Neural progenitor cell (in vitro differentiated cells): Measurements from ENCODE around the gene CDH23. TPM values are rescaled to one million over a fixed set of nuclear protein-coding genes. Genes with fewer than 3 reads are reported as not detected.

ENCODE experiments used
- DNase-seq: peaks from one replicate; pipeline ENCODE4 v3.0.0-alpha.2; 2016; ENCODE audit warnings: low spot score
- H2AFZ ChIP-seq: fragments of 200-600 bp; sonication (generic); replicated peaks from 2 replicates; pipeline ENCODE4 v1.6.1; 2016; ENCODE audit warnings: antibody characterized with exemption
- H3F3A ChIP-seq: fragments of 200-600 bp; sonication (generic); 2 replicates; pipeline ENCODE4 v1.6.1; 2016; ENCODE audit warnings: antibody characterized with exemption, low read depth
- H3K27ac ChIP-seq: fragments of 200-600 bp; sonication (generic); 2 replicates; pipeline ENCODE4 v1.5.1; 2016; ENCODE audit warnings: mild to moderate bottlenecking
- H3K27me3 ChIP-seq: fragments of 200-600 bp; sonication (generic); 2 replicates; pipeline ENCODE4 v1.6.1; 2016; ENCODE audit warnings: mild to moderate bottlenecking, moderate library complexity
- H3K36me3 ChIP-seq: fragments of 200-600 bp; sonication (generic); 2 replicates; pipeline ENCODE4 v1.5.1; 2016
- H3K4me1 ChIP-seq: fragments of 200-600 bp; sonication (generic); 2 replicates; pipeline ENCODE4 v1.6.1; 2016; ENCODE audit warnings: mixed run types
- H3K4me2 ChIP-seq: fragments of 200-600 bp; sonication (generic); 2 replicates; pipeline ENCODE4 v1.6.1; 2016
- H3K4me3 ChIP-seq: fragments of 200-600 bp; sonication (generic); 2 replicates; pipeline ENCODE4 v1.5.1; 2016
- H3K79me2 ChIP-seq: fragments of 200-600 bp; sonication (generic); 2 replicates; pipeline ENCODE4 v1.6.1; 2016; ENCODE audit warnings: low read depth
- H3K9ac ChIP-seq: fragments of 200-600 bp; sonication (generic); 2 replicates; pipeline ENCODE4 v1.6.1; 2016
- H3K9me3 ChIP-seq: fragments of 200-600 bp; sonication (generic); 2 replicates; pipeline ENCODE4 v1.5.1; 2016; ENCODE audit warnings: low read depth
- H4K20me1 ChIP-seq: fragments of 200-600 bp; sonication (generic); 2 replicates; pipeline ENCODE4 v1.6.1; 2016; ENCODE audit warnings: low read depth
- H3K27ac Mint-ChIP-seq: 3 replicates; pipeline ENCODE4 v1.8.0; 2021; ENCODE audit warnings: mixed read lengths
- H3K27me3 Mint-ChIP-seq: 2 replicates; pipeline ENCODE4 v1.8.0; 2022; ENCODE audit warnings: low read depth, mild to moderate bottlenecking, inconsistent platforms, moderate library complexity, mixed read lengths; ENCODE audit not compliant: insufficient read depth
- H3K36me3 Mint-ChIP-seq: 3 replicates; pipeline ENCODE4 v1.8.0; 2021; ENCODE audit warnings: mixed read lengths
- H3K4me1 Mint-ChIP-seq: 3 replicates; pipeline ENCODE4 v1.8.0; 2021; ENCODE audit warnings: mixed read lengths
- H3K4me3 Mint-ChIP-seq: 3 replicates; pipeline ENCODE4 v1.8.0; 2021; ENCODE audit warnings: mild to moderate bottlenecking, moderate library complexity, mixed read lengths
- H3K9me3 Mint-ChIP-seq: 3 replicates; pipeline ENCODE4 v1.8.0; 2020; ENCODE audit warnings: mixed read lengths
- EZH2 ChIP-seq: fragments of 200-600 bp; sonication (generic); IDR thresholded peaks from 2 replicates; pipeline ENCODE4 v1.6.1; 2017; ENCODE audit warnings: antibody characterized with exemption, mild to moderate bottlenecking, moderate library complexity
- EZH2phosphoT487 ChIP-seq: fragments of 200-600 bp; sonication (generic); IDR thresholded peaks from 2 replicates; pipeline ENCODE4 v1.6.1; 2017; ENCODE audit warnings: antibody characterized with exemption
- total RNA-seq: library from RNA; depleted of rRNA; stranded (reverse); fragments of >200 nt; gene quantifications from 2 replicates; pipeline ENCODE4 v1.2.3, GENCODE V29; 2015; ENCODE audit warnings: low replicate concordance
- TF ChIP-seq, protein P1 (sequence below): fragments of 200-600 bp; sonication (generic); IDR thresholded peaks from 2 replicates; pipeline ENCODE4 v1.5.1; 2017; ENCODE audit warnings: antibody characterized with exemption, mild to moderate bottlenecking

Gene CDH23
- total RNA-seq, 1 donor from 2014 or later: 5.9 TPM

DNA sequence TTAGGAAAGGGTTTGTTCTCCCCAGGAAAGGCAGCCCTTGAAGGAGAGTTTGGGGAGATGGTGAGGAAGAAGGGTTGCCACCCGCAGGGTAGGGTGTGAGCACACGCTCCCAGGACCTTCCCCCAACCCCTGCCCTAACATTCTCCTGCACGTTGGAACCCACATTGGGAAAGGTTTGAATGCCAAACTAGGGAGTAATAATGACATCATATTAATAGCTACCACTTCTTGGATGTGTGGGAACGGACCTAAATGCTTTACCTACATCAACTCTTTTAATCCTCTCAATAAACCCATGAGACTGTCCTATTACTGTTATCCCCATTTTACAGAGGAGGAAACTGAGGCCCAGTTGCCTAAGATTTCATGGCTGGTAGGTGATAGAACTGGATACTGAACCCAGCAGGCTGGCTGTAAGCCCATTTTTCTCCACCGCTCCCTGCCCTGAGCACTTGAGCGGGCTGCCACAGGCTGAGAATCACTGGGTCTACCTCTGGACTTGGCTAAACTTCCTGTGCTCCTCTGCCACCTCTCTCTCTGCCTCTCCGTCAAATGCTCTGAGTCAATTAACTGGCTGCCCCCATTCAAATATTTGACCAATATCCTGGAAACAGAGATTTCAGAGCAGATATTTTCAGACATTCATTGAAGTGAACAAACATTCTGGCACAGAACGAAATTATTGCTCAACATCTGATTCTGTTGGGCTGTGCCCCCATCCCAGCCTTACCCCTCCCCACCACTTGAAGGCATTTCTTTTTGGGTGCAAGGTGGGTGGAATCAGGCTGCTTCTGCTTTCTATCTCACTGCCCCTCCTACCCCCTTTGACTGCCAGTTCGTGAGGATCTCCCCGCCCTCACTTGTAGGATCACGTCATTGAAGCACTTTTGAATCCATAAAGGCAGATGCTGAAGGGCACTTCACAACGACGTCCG, 193.2 kb downstream of the CDH23 start:
- Mint-ChIP-seq H3K27ac (no peak overlapping the region), H3K27me3 (peaks cover 3% of the 10 kb centered on the region)

DNA sequence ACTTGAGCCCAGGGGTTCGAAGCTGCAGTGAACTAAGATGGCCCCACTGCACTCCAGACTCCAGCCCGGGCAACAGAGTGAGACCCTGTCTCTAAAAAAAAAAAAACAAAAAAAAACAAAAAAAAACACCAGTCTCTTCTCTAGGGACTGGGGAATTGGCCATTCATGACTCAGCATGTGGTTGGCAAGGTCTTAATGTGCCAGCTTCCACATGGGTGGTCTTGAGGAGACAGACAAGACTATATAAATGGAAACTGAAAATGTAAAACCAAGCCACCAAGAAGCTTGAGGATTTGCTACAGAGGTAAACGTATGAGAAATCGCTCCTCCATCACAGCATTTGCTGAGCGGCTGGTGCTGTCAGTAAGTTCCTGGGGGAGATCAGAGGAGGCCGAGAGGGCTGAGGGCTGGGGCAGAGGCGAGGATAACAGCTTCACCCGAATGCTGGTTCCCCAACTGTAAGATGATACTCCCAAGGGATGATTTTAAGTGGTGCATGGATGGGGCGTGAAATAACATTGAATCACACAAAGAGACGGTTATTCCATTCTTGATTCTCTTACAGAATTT, 194.1 kb downstream of the CDH23 start:
- Histone ChIP-seq H3K9me3 (no peaks in the 10 kb centered on the region), H2AFZ (no peak overlapping the region), H3K27me3 (no peaks in the 10 kb centered on the region), H3F3A (no peaks in the 10 kb centered on the region), H3K4me1 (peaks cover under 1% of the 10 kb centered on the region), H3K36me3 (no peaks in the 10 kb centered on the region), H3K27ac (no peak overlapping the region), H3K79me2 (no peaks in the 10 kb centered on the region), H3K9ac (no peak overlapping the region), H3K4me2 (no peak overlapping the region), H4K20me1 (no peaks in the 10 kb centered on the region), H3K4me3 (no peak overlapping the region)
- Mint-ChIP-seq H3K27me3 (peaks cover 3% of the 10 kb centered on the region), H3K27ac (no peak overlapping the region), H3K9me3 (no peaks in the 10 kb centered on the region), H3K4me3 (no peak overlapping the region), H3K4me1 (peaks cover 14% of the 10 kb centered on the region), H3K36me3 (no peaks in the 10 kb centered on the region)
- TF ChIP-seq EZH2: no peak
- TF ChIP-seq, protein P1, sequence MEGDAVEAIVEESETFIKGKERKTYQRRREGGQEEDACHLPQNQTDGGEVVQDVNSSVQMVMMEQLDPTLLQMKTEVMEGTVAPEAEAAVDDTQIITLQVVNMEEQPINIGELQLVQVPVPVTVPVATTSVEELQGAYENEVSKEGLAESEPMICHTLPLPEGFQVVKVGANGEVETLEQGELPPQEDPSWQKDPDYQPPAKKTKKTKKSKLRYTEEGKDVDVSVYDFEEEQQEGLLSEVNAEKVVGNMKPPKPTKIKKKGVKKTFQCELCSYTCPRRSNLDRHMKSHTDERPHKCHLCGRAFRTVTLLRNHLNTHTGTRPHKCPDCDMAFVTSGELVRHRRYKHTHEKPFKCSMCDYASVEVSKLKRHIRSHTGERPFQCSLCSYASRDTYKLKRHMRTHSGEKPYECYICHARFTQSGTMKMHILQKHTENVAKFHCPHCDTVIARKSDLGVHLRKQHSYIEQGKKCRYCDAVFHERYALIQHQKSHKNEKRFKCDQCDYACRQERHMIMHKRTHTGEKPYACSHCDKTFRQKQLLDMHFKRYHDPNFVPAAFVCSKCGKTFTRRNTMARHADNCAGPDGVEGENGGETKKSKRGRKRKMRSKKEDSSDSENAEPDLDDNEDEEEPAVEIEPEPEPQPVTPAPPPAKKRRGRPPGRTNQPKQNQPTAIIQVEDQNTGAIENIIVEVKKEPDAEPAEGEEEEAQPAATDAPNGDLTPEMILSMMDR: no peak
- no peak for TF ChIP-seq EZH2phosphoT487
- DNase-seq: no peak

More for the DNA sequence above, 193.2 kb downstream of the CDH23 start:
- no peaks in the 10 kb centered on the region for H3K9me3 Mint-ChIP-seq
- peaks cover 9% of the 10 kb centered on the region for H3K4me1 Mint-ChIP-seq
- H3K36me3 Mint-ChIP-seq: no peaks in the 10 kb centered on the region
- H4K20me1 ChIP-seq: no peaks in the 10 kb centered on the region
- H3K4me3 Mint-ChIP-seq: no peak overlapping the region
- H2AFZ ChIP-seq: no peak overlapping the region
- no peaks in the 10 kb centered on the region for H3F3A ChIP-seq
- no peaks in the 10 kb centered on the region for H3K79me2 ChIP-seq
- TF ChIP-seq, protein P1: no peak
- TF ChIP-seq EZH2phosphoT487: no peak
- TF ChIP-seq EZH2: no peak
- H3K27ac ChIP-seq: no peak overlapping the region
- H3K27me3 ChIP-seq: no peaks in the 10 kb centered on the region
- no peaks in the 10 kb centered on the region for H3K9me3 ChIP-seq
- DNase-seq: no peak
- no peak overlapping the region for H3K4me3 ChIP-seq
- H3K9ac ChIP-seq: no peak overlapping the region
- no peak overlapping the region for H3K4me2 ChIP-seq
- peaks cover 6% of the 10 kb centered on the region for H3K4me1 ChIP-seq
- no peaks in the 10 kb centered on the region for H3K36me3 ChIP-seq

DNA sequence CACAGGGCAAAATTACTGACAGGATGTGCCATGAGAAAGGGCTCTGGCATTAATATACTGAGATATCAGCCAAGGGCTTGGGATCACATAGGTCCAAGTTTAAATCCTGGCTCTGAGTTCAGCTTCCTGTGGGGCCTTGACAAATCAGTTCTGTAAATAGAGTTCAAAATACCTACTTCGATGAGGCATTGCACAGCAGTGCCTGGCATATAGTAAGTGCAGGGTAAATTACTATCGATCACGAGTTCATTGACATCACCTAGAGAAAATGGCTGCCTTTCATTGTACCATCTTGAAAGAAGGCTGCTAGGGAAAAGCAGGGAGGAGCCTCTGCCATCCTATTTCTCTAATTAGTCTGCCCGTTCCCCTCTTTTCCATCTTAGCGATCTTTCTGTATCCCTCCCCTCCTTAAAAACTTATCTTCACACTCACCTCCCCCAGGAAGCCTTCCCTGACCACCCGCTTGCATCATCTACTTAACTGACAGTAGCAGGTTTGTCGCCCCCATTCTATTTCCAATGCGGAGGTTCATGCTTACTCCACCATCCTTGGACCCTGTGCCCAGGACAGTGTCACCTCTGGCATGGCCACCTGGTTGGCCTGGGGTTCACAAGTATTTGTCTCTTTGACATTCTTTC, 198.3 kb downstream of the CDH23 start:
- no peaks in the 10 kb centered on the region for H3K79me2 ChIP-seq

More for the DNA sequence above, 198.3 kb downstream of the CDH23 start:
- Histone ChIP-seq H3K4me2 (no peak overlapping the region), H3K4me3 (no peak overlapping the region), H3K27ac (no peak overlapping the region), H3K9me3 (no peaks in the 10 kb centered on the region), H3K9ac (no peak overlapping the region), H3K27me3 (no peaks in the 10 kb centered on the region), H4K20me1 (no peaks in the 10 kb centered on the region), H2AFZ (no peak overlapping the region), H3K36me3 (no peaks in the 10 kb centered on the region), H3K4me1 (peaks cover 19% of the 10 kb centered on the region), H3F3A (no peaks in the 10 kb centered on the region)
- no peak for DNase-seq
- Mint-ChIP-seq H3K36me3 (no peaks in the 10 kb centered on the region), H3K9me3 (no peaks in the 10 kb centered on the region), H3K4me3 (no peak overlapping the region), H3K4me1 (peaks cover 17% of the 10 kb centered on the region), H3K27ac (no peak overlapping the region), H3K27me3 (peaks cover 6% of the 10 kb centered on the region)
- TF ChIP-seq EZH2phosphoT487 (no peak), EZH2 (no peak)
- TF ChIP-seq, protein P1: no peak
